Osteoblast (primary cell): ENCODE results near the gene ZSCAN22. TPM values are rescaled to one million over a fixed set of nuclear protein-coding genes. Genes with fewer than 3 reads are reported as not detected.

ENCODE experiments used
- DNase-seq: peaks from one replicate; pipeline ENCODE4 v3.0.0; 2011; ENCODE audit warnings: low spot score, mixed read lengths; ENCODE audit not compliant: insufficient read length; ENCODE audit errors: missing footprints
- H2AFZ ChIP-seq: 2 replicates; pipeline ENCODE4 v1.6.0; 2011; ENCODE audit warnings: mild to moderate bottlenecking, low read length
- H3K27ac ChIP-seq: 2 replicates; pipeline ENCODE4 v1.5.1; 2011; ENCODE audit warnings: mild to moderate bottlenecking, low read depth, low read length, moderate library complexity
- H3K27me3 ChIP-seq: 2 replicates; pipeline ENCODE4 v1.6.0; 2012; ENCODE audit warnings: mild to moderate bottlenecking, control low read depth, inconsistent platforms, low read length, moderate library complexity; ENCODE audit not compliant: insufficient read depth
- H3K36me3 ChIP-seq: 2 replicates; pipeline ENCODE4 v1.5.1; 2011; ENCODE audit warnings: mild to moderate bottlenecking, low read length, control low read depth, moderate library complexity; ENCODE audit not compliant: insufficient read depth
- H3K4me1 ChIP-seq: 2 replicates; pipeline ENCODE4 v1.5.1; 2011; ENCODE audit warnings: mild to moderate bottlenecking, low read length, control low read depth, moderate library complexity; ENCODE audit not compliant: insufficient read depth
- H3K4me2 ChIP-seq: 2 replicates; pipeline ENCODE4 v1.6.0; 2011; ENCODE audit warnings: mild to moderate bottlenecking, low read length; ENCODE audit not compliant: insufficient read depth
- H3K4me3 ChIP-seq: fragments of 200-600 bp; sonication (generic); 3 replicates; pipeline ENCODE4 v1.5.1; 2012; ENCODE audit warnings: mild to moderate bottlenecking, low read length, inconsistent platforms; ENCODE audit not compliant: insufficient read depth
- H3K79me2 ChIP-seq: 2 replicates; pipeline ENCODE4 v1.6.0; 2012; ENCODE audit warnings: mild to moderate bottlenecking, low read length, control low read depth, inconsistent platforms; ENCODE audit not compliant: insufficient read depth
- H3K9me3 ChIP-seq: 2 replicates; pipeline ENCODE4 v1.5.1; 2011; ENCODE audit warnings: low read depth, low read length, control low read depth
- H4K20me1 ChIP-seq: 2 replicates; pipeline ENCODE4 v1.6.0; 2012; ENCODE audit warnings: mild to moderate bottlenecking, low read length, control low read depth; ENCODE audit not compliant: insufficient read depth
- CTCF ChIP-seq: IDR thresholded peaks from 2 replicates; pipeline ENCODE4 v1.5.1; 2011; ENCODE audit warnings: mild to moderate bottlenecking, low read depth, low read length, moderate library complexity; ENCODE audit errors: extremely low read depth
- total RNA-seq: library from RNA; depleted of rRNA; stranded (reverse); fragments of >200 nt; gene quantifications from 2 replicates; pipeline ENCODE4 v1.2.3, GENCODE V29; 2012

ZSCAN22 gene
- total RNA-seq, 1 donor = 2.5 TPM

- no peaks in the 10 kb centered on the region for H3K9me3 ChIP-seq
- no peaks in the 10 kb centered on the region for H3K36me3 ChIP-seq
- DNase-seq = peak; percentile 73
- H3K27ac ChIP-seq = no peak overlapping the region
- H3K79me2 ChIP-seq = no peaks in the 10 kb centered on the region
- H3K4me3 ChIP-seq = no peak overlapping the region
- no peaks in the 10 kb centered on the region for H4K20me1 ChIP-seq
- no peak for TF ChIP-seq CTCF
- no peaks in the 10 kb centered on the region for H3K4me1 ChIP-seq
- no peak overlapping the region for H2AFZ ChIP-seq
- H3K27me3 ChIP-seq = peaks cover 21% of the 10 kb centered on the region
- H3K4me2 ChIP-seq = no peak overlapping the region
Observed at GRCh38 chr19:58355215-58355796, 28.5 kb downstream of the ZSCAN22 start.

DNA sequence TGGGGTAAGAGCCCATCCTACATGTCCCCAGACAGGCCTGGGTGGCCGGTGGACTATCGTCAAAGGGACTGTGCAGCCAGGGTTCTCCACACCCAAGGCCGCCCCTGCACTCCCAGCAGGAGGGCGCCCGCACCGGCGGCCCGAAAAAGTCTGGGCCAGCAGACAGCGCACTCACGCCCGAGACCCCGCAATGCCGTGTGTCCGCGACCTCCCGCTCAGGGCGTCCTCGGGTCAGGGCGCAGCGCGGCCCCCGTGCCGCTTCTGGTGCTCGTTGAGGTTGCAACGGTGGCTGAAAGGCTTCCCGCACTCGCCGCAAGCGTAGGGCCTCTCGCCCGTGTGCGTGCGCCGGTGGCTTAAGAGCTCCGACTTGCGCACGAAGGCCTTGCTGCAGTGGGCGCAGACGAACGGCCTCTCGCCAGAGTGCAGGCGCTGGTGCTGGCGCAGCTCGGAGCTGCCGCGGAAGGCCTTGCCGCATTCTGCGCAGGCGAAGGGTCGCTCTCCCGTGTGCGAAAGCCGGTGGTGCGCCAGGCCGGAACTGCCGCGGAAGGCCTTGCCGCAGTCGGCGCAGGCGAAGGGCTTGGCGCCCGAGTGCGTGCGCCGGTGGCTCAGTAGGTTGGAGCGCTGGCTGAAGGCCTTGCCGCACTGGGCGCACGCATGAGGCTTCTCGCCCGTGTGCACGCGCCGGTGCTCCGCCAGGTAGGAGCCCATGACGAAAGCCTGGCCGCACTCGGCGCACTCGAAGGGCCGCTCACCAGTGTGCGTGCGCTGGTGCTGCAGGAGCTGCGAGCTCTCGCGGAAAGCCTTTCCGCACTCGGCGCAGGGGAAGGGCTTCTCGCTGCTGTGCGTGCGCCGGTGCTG is 29.3 kb downstream of the ZSCAN22 start:
- no peak overlapping the region for H3K4me3 ChIP-seq
- peak; percentile 75 for DNase-seq

DNA sequence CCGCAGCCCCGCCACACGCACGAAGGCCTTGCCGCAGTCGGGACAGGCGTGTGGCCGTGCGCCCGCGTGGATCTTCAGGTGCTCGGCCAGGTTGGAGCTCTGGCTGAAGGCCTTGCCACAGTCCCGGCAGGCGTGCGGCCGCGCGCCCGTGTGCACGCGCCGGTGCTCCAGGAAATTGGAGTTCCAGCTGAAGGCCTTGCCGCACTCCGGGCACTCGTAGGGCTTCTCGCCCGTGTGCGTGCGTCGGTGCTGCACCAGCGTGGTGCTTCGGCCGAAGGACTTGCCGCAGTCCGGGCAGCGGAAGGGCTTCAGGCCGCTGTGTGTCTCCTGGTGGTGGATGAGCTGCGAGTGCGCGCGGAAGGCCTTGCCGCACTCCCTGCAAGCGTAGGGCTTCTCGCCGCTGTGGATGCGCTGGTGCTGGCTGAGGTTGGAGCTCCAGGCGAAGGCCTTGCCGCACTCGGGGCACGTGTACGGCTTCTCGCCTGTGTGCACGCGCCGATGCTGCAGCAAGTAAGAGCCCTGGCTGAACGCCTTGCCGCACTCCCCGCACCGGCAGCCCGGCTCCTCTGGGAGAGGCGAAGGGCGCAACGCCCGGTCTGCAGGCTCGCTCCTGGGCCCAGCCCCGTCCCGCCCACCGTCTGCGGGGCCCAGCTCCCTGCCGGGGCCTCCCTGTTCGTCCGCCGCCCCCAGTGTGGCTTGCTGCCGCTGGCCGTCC is 30.1 kb downstream of the ZSCAN22 start:
- H3K4me2 ChIP-seq = no peak overlapping the region
- H3K9me3 ChIP-seq = no peaks in the 10 kb centered on the region
- H3K36me3 ChIP-seq = no peaks in the 10 kb centered on the region
- H3K4me3 ChIP-seq = no peak overlapping the region
- no peak overlapping the region for H3K27ac ChIP-seq
- no peaks in the 10 kb centered on the region for H3K79me2 ChIP-seq
- DNase-seq = peak; percentile 76
- peaks cover 6% of the 10 kb centered on the region for H3K4me1 ChIP-seq
- H4K20me1 ChIP-seq = no peaks in the 10 kb centered on the region
- peaks cover 19% of the 10 kb centered on the region for H3K27me3 ChIP-seq
- no peak for TF ChIP-seq CTCF
- H2AFZ ChIP-seq = no peak overlapping the region

More for the DNA sequence above, 29.3 kb downstream of the ZSCAN22 start:
- H3K36me3 ChIP-seq = no peaks in the 10 kb centered on the region
- H3K27me3 ChIP-seq = peaks cover 19% of the 10 kb centered on the region
- H3K4me1 ChIP-seq = no peaks in the 10 kb centered on the region
- no peak overlapping the region for H3K4me2 ChIP-seq
- no peaks in the 10 kb centered on the region for H4K20me1 ChIP-seq
- H3K9me3 ChIP-seq = no peaks in the 10 kb centered on the region
- H3K27ac ChIP-seq = no peak overlapping the region
- H3K79me2 ChIP-seq = no peaks in the 10 kb centered on the region
- TF ChIP-seq CTCF = no peak
- H2AFZ ChIP-seq = no peak overlapping the region
